Prostate gland (tissue), 2 donors: ENCODE data around the gene ADK.

Experiments used
- POLR2A ChIP-seq: fragments of 450-650 bp; IDR thresholded peaks from one replicate; pipeline ENCODE4 v1.6.1; 2016; ENCODE audit warnings: antibody characterized with exemption, mild to moderate bottlenecking
- TF ChIP-seq, protein P1 (sequence below), 4 experiments: fragments of 200-600 bp in 2 of 4; fragments of 450-650 bp in 2 of 4; sonication (generic) in 2 of 4; IDR thresholded peaks; 1 replicate in 3 of 4; 2 replicates in 1 of 4; pipeline ENCODE4 v1.5.1; 2016 to 2019; ENCODE audit warnings: antibody characterized with exemption in 4 of 4, mild to moderate bottlenecking in 2 of 4, moderate library complexity in 2 of 4

- TF ChIP-seq, protein P1, sequence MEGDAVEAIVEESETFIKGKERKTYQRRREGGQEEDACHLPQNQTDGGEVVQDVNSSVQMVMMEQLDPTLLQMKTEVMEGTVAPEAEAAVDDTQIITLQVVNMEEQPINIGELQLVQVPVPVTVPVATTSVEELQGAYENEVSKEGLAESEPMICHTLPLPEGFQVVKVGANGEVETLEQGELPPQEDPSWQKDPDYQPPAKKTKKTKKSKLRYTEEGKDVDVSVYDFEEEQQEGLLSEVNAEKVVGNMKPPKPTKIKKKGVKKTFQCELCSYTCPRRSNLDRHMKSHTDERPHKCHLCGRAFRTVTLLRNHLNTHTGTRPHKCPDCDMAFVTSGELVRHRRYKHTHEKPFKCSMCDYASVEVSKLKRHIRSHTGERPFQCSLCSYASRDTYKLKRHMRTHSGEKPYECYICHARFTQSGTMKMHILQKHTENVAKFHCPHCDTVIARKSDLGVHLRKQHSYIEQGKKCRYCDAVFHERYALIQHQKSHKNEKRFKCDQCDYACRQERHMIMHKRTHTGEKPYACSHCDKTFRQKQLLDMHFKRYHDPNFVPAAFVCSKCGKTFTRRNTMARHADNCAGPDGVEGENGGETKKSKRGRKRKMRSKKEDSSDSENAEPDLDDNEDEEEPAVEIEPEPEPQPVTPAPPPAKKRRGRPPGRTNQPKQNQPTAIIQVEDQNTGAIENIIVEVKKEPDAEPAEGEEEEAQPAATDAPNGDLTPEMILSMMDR (IDR thresholded peaks at IDR 0.05), result no peak
- no peak for TF ChIP-seq POLR2A
Observed at GRCh38 chr10:74381291-74381853, 230.4 kb downstream of the ADK start.
